ENCODE data around the gene MADCAM1.

- TF ChIP-seq CTCF (conservative IDR thresholded peaks at IDR 0.05; ENCODE audit: low read length) (no peak), EZH2phosphoT487 (IDR thresholded peaks at IDR 0.05; ENCODE audit: borderline replicate concordance) (no peak)
Measured at GRCh38 chr19:465056-465816, 31.1 kb upstream of the MADCAM1 start.
